Measurements from ENCODE around the gene CGB2. TPM values are rescaled to one million over a fixed set of nuclear protein-coding genes. Genes with fewer than 3 reads are reported as not detected.
"Not testable (repeated sequence)": the region's sequence is repeated elsewhere in the genome, so short reads cannot be mapped to it uniquely, and the experiment has no call there.

CGB2 gene
- total and polyA plus RNA-seq, 4 experiments from 2014 or later, result not detected

DNA sequence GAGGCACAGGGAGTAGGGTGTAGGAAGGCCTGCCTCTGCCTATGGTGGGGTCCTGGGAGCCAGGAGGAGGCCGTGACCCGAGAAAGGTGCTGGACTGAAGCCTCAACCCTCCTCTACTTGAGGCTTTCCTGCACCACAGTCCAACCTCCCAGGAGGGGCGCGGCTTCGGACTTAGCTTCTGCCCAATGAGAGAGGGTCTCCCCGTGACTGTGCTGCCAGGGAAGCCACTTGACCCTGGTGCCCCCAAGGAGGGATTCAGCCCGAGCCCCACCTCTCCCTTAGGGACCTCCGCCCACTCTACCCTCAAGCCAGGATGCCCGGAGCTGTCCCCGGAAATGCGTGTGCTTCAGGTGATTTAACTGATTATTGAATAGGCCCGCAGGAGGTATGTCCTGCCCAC, 17.3 kb downstream of the CGB2 start, which contains the start of gene CGB8:
CGB8 (minus strand) TSS at position 101 of the 400 bp plus-strand sequence. CDS start 372 bp downstream, outside the sequence.
- H3K36me3 Mint-ChIP-seq; H3K27ac ChIP-seq (ENCODE audit: low read depth, low read length); CTCF ChIA-PET (ENCODE audit: partially characterized antibody); H3K4me3 Mint-ChIP-seq; H3K27me3 ChIP-seq (ENCODE audit: insufficient read depth, low read length); H3K36me3 ChIP-seq (ENCODE audit: insufficient read depth, low read length); H3K9me3 ChIP-seq (ENCODE audit: control insufficient read depth in 1 of 2, low read length in 2 of 2); H3K4me3 ChIP-seq (ENCODE audit: low read length in 2 of 2); H3K4me1 Mint-ChIP-seq; DNase-seq; POLR2A ChIA-PET (ENCODE audit: partially characterized antibody); H3K27me3 Mint-ChIP-seq; intact Hi-C loops (cut with micrococcal nuclease); H3K9me3 Mint-ChIP-seq; H3K4me1 ChIP-seq (ENCODE audit: insufficient read depth, low read length): not testable (repeated sequence)
- H3K27ac Mint-ChIP-seq, result peak within 1 kb of the TSS in 1 of 7 donors; percentile 64

- DNase-seq; H3K9me3 ChIP-seq (ENCODE audit: control insufficient read depth in 1 of 2, low read length in 2 of 2); H3K27me3 ChIP-seq (ENCODE audit: insufficient read depth, low read length); H3K36me3 ChIP-seq (ENCODE audit: insufficient read depth, low read length); H3K4me1 Mint-ChIP-seq; POLR2A ChIA-PET (ENCODE audit: partially characterized antibody); H3K36me3 Mint-ChIP-seq; H3K4me3 Mint-ChIP-seq; H3K27me3 Mint-ChIP-seq; H3K4me1 ChIP-seq (ENCODE audit: insufficient read depth, low read length); CTCF ChIA-PET (ENCODE audit: partially characterized antibody); H3K4me3 ChIP-seq (ENCODE audit: low read length in 2 of 2); H3K9me3 Mint-ChIP-seq; H3K27ac Mint-ChIP-seq; H3K27ac ChIP-seq (ENCODE audit: low read depth, low read length): not testable (repeated sequence)
- intact Hi-C loops (cut with micrococcal nuclease), result loop anchor here (10.0 kb wide), 1 partner anchor 55 kb away; the partner anchor contains the start of genes GYS1 and RUVBL2
These were observed 18.1 kb downstream of the CGB2 start for GRCh38 chr19:49049834-49050233.

DNA sequence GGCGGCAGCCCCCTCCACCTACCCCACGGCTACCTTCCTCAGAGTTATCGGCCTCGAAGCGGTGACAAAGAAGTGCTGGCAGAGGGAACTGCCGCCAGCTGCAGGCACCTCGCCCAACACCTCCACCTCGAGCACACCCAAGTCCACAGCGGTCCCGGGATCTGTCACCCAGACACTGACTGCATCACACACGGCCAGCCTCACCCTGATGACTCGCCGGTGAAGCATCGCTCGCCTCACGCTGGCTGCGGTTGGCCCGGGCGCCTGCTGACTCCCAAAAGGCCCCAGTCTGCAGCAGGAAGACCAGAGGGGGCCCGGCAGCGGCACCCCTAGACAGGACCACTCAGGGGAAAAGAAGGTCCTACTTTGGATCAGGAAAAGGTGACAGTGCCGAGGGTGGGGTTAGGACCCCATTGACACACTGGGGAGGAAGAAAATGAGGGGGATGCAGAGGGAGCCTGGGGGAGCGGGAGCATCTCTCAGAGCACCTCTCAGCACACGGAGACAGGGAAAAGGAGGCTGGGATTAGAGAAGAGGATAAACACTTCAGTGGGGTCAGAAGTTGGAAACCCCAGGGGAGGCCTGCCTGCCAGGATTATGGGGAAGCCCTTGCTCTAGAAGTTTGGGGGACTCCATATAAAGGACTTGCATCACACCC, 18.8 kb downstream of the CGB2 start:
- H3K4me1 Mint-ChIP-seq; H3K9me3 ChIP-seq (ENCODE audit: control insufficient read depth in 1 of 2, low read length in 2 of 2); CTCF ChIA-PET (ENCODE audit: partially characterized antibody); H3K4me3 ChIP-seq (ENCODE audit: low read length in 2 of 2); H3K4me3 Mint-ChIP-seq; H3K27me3 Mint-ChIP-seq; H3K27ac ChIP-seq (ENCODE audit: low read depth, low read length); POLR2A ChIA-PET (ENCODE audit: partially characterized antibody); H3K36me3 ChIP-seq (ENCODE audit: insufficient read depth, low read length); H3K4me1 ChIP-seq (ENCODE audit: insufficient read depth, low read length); H3K36me3 Mint-ChIP-seq; H3K27me3 ChIP-seq (ENCODE audit: insufficient read depth, low read length); H3K27ac Mint-ChIP-seq; H3K9me3 Mint-ChIP-seq; DNase-seq: not testable (repeated sequence)
- intact Hi-C loops (cut with micrococcal nuclease), result loop anchor here (10.0 kb wide), 1 partner anchor 56 kb away; the partner anchor contains the start of genes GYS1 and RUVBL2

DNA sequence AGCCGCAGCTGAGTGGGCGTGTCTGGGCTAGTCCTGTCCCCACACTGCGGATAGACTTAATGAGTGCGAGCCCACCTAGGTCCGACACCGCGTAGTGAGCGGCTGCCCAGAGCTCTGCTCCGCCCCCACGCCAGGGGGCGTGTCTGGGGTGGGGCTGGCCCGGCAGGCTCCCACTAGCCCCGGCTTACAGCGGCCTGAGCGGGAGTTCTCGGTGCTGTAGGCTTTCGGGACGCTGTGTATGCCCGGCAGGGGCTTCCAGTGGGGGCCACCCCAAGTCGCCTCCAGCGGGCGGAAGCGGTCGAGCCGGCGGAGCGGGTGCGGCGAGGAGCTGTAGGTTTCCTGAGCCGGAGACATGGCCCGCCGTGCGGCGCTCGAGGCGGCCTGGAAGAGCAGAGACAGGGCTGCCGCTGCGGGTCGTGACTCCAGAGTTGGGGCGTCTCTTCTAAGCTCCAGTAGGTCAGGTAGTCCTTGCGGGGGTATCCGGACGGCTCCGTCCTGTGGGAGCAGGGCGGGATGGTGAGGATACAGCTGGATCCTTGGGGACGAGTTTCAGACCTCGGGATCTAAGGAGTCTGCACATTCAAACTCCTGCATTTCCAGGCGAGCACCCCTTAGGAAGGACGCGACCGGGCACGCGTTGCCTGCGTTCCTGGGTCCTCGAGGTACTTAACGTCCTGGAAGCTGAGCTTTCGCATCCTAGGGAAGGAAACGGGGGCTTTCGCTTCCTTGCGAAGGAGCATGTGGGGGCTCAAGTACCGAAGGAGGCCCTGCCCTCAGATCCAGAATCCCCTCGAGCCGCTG, 24.6 kb downstream of the CGB2 start:
- ChIA-PET CTCF (ENCODE audit: partially characterized antibody) (interaction anchor here (1.0 to 1.5 kb wide), 4 partner anchors 11 to 63 kb away, joined by 3 to 7 read pairs (median 4); partner anchors contain the start of genes GYS1 and RUVBL2), POLR2A (ENCODE audit: partially characterized antibody) (interaction anchor here (1.4 kb wide), 1 partner anchor 36 kb away, joined by 3 read pairs; a partner anchor contains a TSS)
- H3K36me3 Mint-ChIP-seq, result no peaks in the 10 kb centered on the region
- H3K27ac ChIP-seq (ENCODE audit: low read depth, low read length), result no peak overlapping the region
- no peaks in the 10 kb centered on the region for H3K36me3 ChIP-seq (ENCODE audit: insufficient read depth, low read length)
- H3K4me3 Mint-ChIP-seq, result peak overlapping the region; percentile 79 to 93 (median 89)
- no peaks in the 10 kb centered on the region for H3K9me3 ChIP-seq (ENCODE audit: control insufficient read depth in 1 of 2, low read length in 2 of 2)
- H3K4me1 Mint-ChIP-seq, result peaks cover 7 to 27% (median 14%) of the 10 kb centered on the region in 4 donors
- intact Hi-C loops (cut with micrococcal nuclease), result loop anchor here (2.0 to 10.0 kb wide), 2 partner anchors 38 to 62 kb away; partner anchors contain the start of genes GYS1 and RUVBL2
- peak overlapping the region; percentile 49 to 57 for H3K4me3 ChIP-seq (ENCODE audit: low read length in 2 of 2)
- peak; percentile 42 to 52 (median 48) for DNase-seq
- peaks cover 23% of the 10 kb centered on the region for H3K4me1 ChIP-seq (ENCODE audit: insufficient read depth, low read length)
- peaks cover 18% of the 10 kb centered on the region for H3K27me3 ChIP-seq (ENCODE audit: insufficient read depth, low read length)
- peak overlapping the region in 2 of 7 donors; percentile 2 to 17 for H3K27ac Mint-ChIP-seq
- H3K27me3 Mint-ChIP-seq, result peaks cover 16 to 24% of the 10 kb centered on the region in 2 donors
- peaks cover 0 to 3% (median 0%) of the 10 kb centered on the region in 8 donors for H3K9me3 Mint-ChIP-seq

DNA sequence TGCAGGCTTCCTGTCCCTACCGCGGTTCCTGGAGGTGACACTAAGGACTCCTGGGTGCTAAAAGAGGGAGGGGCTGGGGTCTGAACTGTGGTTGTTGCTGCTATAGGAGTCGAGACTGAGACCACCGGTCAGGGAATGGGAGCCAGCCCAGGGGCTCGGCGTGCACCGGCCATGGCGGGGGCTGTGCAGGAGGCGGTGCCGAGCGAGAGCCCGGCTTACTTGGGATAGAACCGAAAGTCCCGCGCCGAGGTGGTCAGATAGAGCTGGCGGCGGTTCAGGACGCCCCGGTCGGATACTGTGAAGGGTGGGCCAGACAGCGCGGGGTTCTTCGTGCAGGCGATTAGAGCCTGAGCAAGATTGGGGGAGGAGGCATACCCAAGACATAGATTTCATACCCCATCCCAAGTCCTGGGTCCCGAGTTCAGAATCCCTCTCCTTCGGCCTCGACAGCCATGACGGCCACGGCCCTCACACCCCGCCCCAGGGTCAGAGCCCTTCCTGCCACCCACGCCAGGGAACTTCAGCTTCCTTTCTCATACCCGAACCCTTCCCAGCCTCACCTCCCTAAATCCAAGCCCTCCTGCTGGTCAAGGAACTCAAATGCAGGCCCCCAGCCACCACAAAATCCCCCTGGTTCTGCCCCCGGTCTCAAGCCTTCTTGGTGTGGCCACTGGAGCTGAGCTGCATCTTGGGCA, 25.4 kb downstream of the CGB2 start:
- Histone ChIP-seq H3K27me3 (ENCODE audit: insufficient read depth, low read length) (peaks cover 18% of the 10 kb centered on the region), H3K4me1 (ENCODE audit: insufficient read depth, low read length) (peaks cover 23% of the 10 kb centered on the region), H3K4me3 (ENCODE audit: low read length in 2 of 2) (peak overlapping the region; percentile 49 to 57)
- ChIA-PET POLR2A (ENCODE audit: partially characterized antibody) (interaction anchor here (0.6 to 2.1 kb wide), 4 partner anchors 37 to 623 kb away, joined by 3 to 8 read pairs (median 3); partner anchors contain the start of genes GYS1, LIN7B and RUVBL2), CTCF (ENCODE audit: partially characterized antibody) (interaction anchor here (1.0 to 1.5 kb wide), 5 partner anchors 11 to 64 kb away, joined by 3 to 7 read pairs (median 3); partner anchors contain the start of genes GYS1 and RUVBL2)
- DNase-seq, result peak in 1 of 5 donors; percentile 13
- peaks cover 7 to 27% (median 14%) of the 10 kb centered on the region in 4 donors for H3K4me1 Mint-ChIP-seq
- not testable (repeated sequence) for H3K36me3 Mint-ChIP-seq; H3K27ac ChIP-seq (ENCODE audit: low read depth, low read length); H3K9me3 Mint-ChIP-seq; H3K36me3 ChIP-seq (ENCODE audit: insufficient read depth, low read length); H3K9me3 ChIP-seq (ENCODE audit: control insufficient read depth in 1 of 2, low read length in 2 of 2)
- intact Hi-C loops (cut with micrococcal nuclease), result loop anchor here (2.0 to 10.0 kb wide), 2 partner anchors 38 to 62 kb away; partner anchors contain the start of genes GYS1 and RUVBL2
- peak overlapping the region in 6 of 7 donors; percentile 2 to 60 (median 18) for H3K27ac Mint-ChIP-seq
- peaks cover 16 to 24% of the 10 kb centered on the region in 2 donors for H3K27me3 Mint-ChIP-seq
- peak overlapping the region; percentile 79 to 93 (median 89) for H3K4me3 Mint-ChIP-seq

DNA sequence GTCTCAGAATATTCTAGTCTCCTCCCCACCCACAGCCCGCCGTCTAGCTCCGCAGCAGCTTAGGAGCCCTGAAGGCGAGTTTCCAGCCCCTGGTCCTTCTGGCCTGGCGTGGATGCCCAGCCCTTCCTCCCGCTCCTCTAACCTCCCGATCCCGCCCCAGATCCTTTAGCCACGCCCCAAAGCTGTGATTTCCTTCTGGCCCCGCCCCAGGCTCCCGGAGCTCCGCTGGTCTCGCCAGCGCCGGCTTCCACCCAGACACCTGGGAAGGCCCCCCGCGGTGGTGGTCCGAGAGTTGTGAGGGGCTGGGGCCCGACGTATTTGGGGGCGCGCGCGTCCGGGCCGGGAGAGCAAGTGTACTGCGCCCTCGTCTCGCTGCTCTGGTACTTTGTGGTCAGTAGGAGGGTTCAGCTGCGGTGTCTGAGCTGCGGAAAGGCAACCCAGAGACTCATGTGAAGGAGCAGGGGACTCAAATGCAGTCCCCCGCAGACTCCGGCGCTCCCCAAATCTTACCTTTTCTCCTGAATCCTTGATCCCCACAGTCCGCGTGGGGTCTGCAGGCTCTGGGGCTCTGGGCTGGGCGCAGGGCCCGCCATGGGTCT, 26.0 kb downstream of the CGB2 start, which contains the start of gene CGB7:
CGB7 (minus strand) TSS at position 114 of the 599 bp plus-strand sequence. CDS start 2,374 bp downstream, outside the sequence.
- Mint-ChIP-seq H3K27ac (peak within 1 kb of the TSS; percentile 2 to 60 (median 18)), H3K4me1 (peaks cover 7 to 27% (median 14%) of the 10 kb centered on the region in 4 donors), H3K4me3 (peak within 1 kb of the TSS; percentile 79 to 93 (median 89)), H3K9me3 (peaks cover 0 to 3% (median 0%) of the 10 kb centered on the region in 8 donors), H3K27me3 (peaks cover 16 to 24% of the 10 kb centered on the region in 2 donors), H3K36me3 (no peaks in the 10 kb centered on the region)
- ChIA-PET CTCF (ENCODE audit: partially characterized antibody) (interaction anchor here (1.1 to 1.5 kb wide), 2 partner anchors 57 to 58 kb away, joined by 3 read pairs; no protein-coding TSS in a partner anchor), POLR2A (ENCODE audit: partially characterized antibody) (interaction anchor here (0.6 to 2.1 kb wide), 3 partner anchors 57 to 622 kb away, joined by 3 to 8 read pairs (median 3); partner anchors contain the start of genes GYS1, LIN7B and RUVBL2)
- H3K4me3 ChIP-seq (ENCODE audit: low read length in 2 of 2), result peak within 1 kb of the TSS; percentile 49 to 57
- no peaks in the 10 kb centered on the region for H3K9me3 ChIP-seq (ENCODE audit: control insufficient read depth in 1 of 2, low read length in 2 of 2)
- peak in 4 of 5 donors; percentile 20 to 43 (median 22) for DNase-seq
- peaks cover 18% of the 10 kb centered on the region for H3K27me3 ChIP-seq (ENCODE audit: insufficient read depth, low read length)
- no peaks in the 10 kb centered on the region for H3K36me3 ChIP-seq (ENCODE audit: insufficient read depth, low read length)
- intact Hi-C loops (cut with micrococcal nuclease), result loop anchor here (2.0 to 10.0 kb wide), 2 partner anchors 39 to 63 kb away; partner anchors contain the start of genes GYS1 and RUVBL2
- peaks cover 23% of the 10 kb centered on the region for H3K4me1 ChIP-seq (ENCODE audit: insufficient read depth, low read length)
- no peak within 1 kb of the TSS for H3K27ac ChIP-seq (ENCODE audit: low read depth, low read length)

Measured in CD4-positive, alpha-beta memory T cell (primary cell).